GM19043 (cell line): ENCODE results near the gene CTBP2.

Experiments used
- ATAC-seq: cut with Tn5 transposase; IDR thresholded peaks from one replicate; pipeline ENCODE4 v1.9.1; 2021; ENCODE audit warnings: low read depth; ENCODE audit not compliant: unreplicated experiment

Gene CTBP2

GRCh38 chr10:124961248-124961570, 199.2 kb downstream of the CTBP2 start:
- no peak for ATAC-seq

GRCh38 chr10:124959564-124959963, 200.8 kb downstream of the CTBP2 start:
- ATAC-seq: no peak

GRCh38 chr10:124957404-124957947, 202.9 kb downstream of the CTBP2 start:
- ATAC-seq: no peak

- ATAC-seq: no peak
Measured at GRCh38 chr10:124956764-124957163, 203.6 kb downstream of the CTBP2 start.

DNA sequence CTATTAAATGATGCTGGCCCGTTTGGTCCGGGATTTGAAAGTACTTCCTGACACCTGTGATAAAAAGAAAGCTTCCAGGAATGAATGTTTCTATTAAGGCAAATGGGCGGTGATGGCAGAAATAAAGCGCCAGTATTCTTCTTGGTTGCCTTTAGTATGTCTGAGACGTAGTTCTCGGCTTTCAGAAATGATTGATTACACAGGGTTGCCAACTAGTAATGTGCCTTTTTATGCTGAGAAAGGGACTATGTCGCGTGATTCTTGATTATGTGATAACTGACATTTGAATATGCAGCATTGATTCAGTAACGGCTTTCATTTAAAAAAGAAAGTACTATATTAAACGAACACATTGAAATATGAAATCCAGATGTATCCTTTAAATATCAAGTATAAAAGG, 204.5 kb downstream of the CTBP2 start:
- ATAC-seq: no peak

GRCh38 chr10:124955243-124955642, 205.1 kb downstream of the CTBP2 start:
- ATAC-seq: no peak

DNA sequence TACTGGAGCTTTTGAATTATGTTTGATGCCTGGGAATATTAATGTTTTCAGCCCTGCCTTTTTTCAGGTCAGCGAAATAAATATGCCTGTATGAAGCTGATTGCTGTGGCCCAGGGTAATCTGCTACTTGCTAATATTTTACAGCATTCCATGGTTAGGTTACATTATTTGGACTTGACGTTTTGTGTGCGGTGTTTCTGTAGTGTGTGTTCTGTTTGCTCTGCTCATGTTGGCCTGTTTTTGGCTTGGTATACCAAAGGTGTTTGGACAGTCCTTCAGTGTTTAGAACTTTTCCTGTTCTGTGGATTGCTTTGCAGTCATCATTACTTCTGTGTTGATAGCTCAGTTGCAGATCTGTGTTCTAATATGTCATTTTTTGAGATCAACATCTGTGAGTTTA, 206.9 kb downstream of the CTBP2 start:
- ATAC-seq: no peak

- no peak for ATAC-seq
Measured at GRCh38 chr10:124952123-124952522, 208.2 kb downstream of the CTBP2 start.

DNA sequence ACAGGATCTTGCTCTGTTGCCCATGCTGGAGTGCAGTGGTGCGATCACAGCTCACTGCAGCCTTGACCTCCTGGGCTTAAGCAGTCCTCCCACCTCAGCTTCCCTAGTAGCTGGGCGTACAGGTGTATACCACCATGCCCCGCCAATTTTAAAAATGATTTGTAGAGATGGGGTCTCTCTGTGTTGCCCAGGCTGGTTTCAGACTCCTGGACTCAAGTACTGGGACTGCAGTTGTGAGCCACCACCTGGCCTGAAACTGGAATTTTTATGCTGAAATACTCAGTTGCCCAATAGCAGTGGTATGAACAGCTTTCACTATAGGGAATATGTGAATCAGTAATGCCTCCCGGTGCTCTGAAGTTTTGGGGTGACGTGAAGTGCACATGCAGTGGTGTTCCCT, 210.8 kb downstream of the CTBP2 start:
- no peak for ATAC-seq

GRCh38 chr10:124946945-124947344, 213.4 kb downstream of the CTBP2 start:
- ATAC-seq: no peak

DNA sequence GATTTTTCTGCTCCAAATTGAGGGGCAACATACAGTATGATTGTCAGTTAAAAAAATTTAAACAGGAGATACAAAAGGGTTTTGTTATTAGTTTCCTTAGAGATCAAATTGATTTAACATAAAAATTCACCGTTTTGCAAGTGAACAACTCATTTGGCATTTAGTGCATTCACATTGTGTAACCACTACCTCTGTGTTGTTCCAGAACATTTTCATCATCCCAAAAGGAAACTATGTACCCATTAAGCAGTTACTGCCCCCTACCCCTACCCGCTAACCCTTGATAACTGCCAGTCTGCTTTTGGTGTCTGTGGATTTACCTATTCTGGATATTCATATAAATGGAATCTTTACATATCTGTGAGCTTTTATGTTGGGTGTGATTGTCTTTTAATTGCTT, 215.4 kb downstream of the CTBP2 start:
- no peak for ATAC-seq

- no peak for ATAC-seq
Measured at GRCh38 chr10:124943301-124944092, 216.9 kb downstream of the CTBP2 start.

DNA sequence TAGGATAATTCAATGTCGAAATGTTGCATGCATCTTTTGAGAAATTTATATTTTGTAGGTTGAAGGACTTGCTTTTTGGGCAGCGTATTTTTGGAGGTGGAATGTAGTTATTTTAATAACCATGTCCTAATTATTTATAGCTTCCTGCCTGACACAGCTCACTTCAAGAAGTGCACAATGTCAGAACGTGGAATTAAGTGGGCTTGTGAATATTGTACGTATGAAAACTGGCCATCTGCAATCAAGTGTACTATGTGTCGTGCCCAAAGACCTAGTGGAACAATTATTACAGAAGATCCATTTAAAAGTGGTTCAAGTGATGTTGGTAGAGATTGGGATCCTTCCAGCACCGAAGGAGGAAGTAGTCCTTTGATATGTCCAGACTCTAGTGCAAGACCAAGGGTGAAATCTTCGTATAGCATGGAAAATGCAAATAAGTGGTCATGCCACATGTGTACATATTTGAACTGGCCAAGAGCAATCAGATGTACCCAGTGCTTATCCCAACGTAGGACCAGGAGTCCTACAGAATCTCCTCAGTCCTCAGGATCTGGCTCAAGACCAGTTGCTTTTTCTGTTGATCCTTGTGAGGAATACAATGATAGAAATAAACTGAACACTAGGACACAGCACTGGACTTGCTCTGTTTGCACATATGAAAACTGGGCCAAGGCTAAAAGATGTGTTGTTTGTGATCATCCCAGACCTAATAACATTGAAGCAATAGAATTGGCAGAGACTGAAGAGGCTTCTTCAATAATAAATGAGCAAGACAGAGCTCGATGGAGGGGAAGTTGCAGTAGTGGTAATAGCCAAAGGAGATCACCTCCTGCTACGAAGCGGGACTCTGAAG, 217.8 kb downstream of the CTBP2 start:
- no peak for ATAC-seq

GRCh38 chr10:124941823-124942222, 218.5 kb downstream of the CTBP2 start, which contains the start of gene ZRANB1:
TSS of gene ZRANB1 (plus strand) at chr10:124942123. CDS start at chr10:124942494, 371 bp downstream.
- no peak for ATAC-seq

DNA sequence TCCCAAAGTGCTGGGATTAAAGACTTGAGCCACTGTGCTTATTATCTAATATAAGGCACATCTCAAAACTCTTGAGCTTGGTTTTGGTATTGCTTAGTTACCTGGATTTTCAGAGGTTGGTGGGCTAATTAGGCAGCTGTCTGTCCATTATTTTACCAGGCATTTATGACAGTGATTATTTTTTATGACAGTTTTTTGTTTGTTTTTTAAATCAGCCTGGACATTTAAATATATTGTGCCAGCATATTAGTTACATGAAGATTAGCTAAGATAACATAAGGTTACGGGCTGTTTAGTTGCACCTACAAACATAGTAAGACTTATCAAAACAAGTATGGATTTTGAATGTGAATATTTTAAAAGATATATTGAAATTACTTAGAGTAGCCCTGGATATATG, 221.1 kb downstream of the CTBP2 start:
- no peak for ATAC-seq

DNA sequence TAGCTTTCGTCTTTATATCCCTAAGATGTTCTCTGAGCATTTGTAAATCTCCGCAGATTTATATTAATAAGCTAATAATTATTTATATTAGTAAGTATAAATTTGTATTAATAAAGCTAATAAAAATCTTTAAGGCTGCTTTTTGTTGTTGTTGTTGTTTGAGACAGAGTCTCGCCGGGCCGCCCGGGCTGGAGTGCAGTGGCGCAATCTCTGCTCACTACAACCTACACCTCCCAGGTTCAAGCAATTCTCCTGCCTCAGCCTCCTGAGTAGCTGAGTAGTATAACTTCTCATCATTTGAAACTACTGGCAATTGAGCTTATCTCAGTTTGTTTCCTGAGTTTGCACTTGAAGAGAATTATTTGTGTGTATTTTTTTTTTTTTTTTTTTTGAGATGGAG, 223.6 kb downstream of the CTBP2 start:
- ATAC-seq: no peak

DNA sequence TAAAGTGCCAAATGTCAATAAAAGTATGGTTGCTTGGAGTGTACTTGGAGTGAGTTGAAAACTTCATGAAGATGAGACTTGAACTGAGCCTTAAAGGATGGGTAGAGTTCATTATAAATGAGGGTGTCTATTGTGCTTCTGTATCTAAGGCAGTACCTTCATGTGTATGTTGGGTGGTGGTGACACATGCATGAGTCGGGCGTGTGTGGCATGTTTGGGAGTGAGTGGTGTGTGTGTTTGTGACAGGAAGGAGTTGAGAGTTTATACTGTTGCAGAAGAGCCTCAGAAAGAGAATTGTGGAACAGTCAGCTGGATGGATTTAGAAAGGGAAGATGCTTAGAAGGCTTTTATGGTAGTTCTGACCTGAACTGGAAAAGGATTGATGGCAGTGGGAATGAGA, 224.4 kb downstream of the CTBP2 start:
- no peak for ATAC-seq
